Neural progenitor cell (in vitro differentiated cells): ENCODE results near the gene NPEPL1. TPM values are rescaled to one million over a fixed set of nuclear protein-coding genes. Genes with fewer than 3 reads are reported as not detected.

ENCODE experiments used
- DNase-seq: peaks from one replicate; pipeline ENCODE4 v3.0.0-alpha.2; 2016; ENCODE audit warnings: low spot score
- H2AFZ ChIP-seq: fragments of 200-600 bp; sonication (generic); replicated peaks from 2 replicates; pipeline ENCODE4 v1.6.1; 2016; ENCODE audit warnings: antibody characterized with exemption
- H3F3A ChIP-seq: fragments of 200-600 bp; sonication (generic); 2 replicates; pipeline ENCODE4 v1.6.1; 2016; ENCODE audit warnings: antibody characterized with exemption, low read depth
- H3K27ac ChIP-seq: fragments of 200-600 bp; sonication (generic); 2 replicates; pipeline ENCODE4 v1.5.1; 2016; ENCODE audit warnings: mild to moderate bottlenecking
- H3K27me3 ChIP-seq: fragments of 200-600 bp; sonication (generic); 2 replicates; pipeline ENCODE4 v1.6.1; 2016; ENCODE audit warnings: mild to moderate bottlenecking, moderate library complexity
- H3K36me3 ChIP-seq: fragments of 200-600 bp; sonication (generic); 2 replicates; pipeline ENCODE4 v1.5.1; 2016
- H3K4me1 ChIP-seq: fragments of 200-600 bp; sonication (generic); 2 replicates; pipeline ENCODE4 v1.6.1; 2016; ENCODE audit warnings: mixed run types
- H3K4me2 ChIP-seq: fragments of 200-600 bp; sonication (generic); 2 replicates; pipeline ENCODE4 v1.6.1; 2016
- H3K4me3 ChIP-seq: fragments of 200-600 bp; sonication (generic); 2 replicates; pipeline ENCODE4 v1.5.1; 2016
- H3K79me2 ChIP-seq: fragments of 200-600 bp; sonication (generic); 2 replicates; pipeline ENCODE4 v1.6.1; 2016; ENCODE audit warnings: low read depth
- H3K9ac ChIP-seq: fragments of 200-600 bp; sonication (generic); 2 replicates; pipeline ENCODE4 v1.6.1; 2016
- H3K9me3 ChIP-seq: fragments of 200-600 bp; sonication (generic); 2 replicates; pipeline ENCODE4 v1.5.1; 2016; ENCODE audit warnings: low read depth
- H4K20me1 ChIP-seq: fragments of 200-600 bp; sonication (generic); 2 replicates; pipeline ENCODE4 v1.6.1; 2016; ENCODE audit warnings: low read depth
- H3K27ac Mint-ChIP-seq: 3 replicates; pipeline ENCODE4 v1.8.0; 2021; ENCODE audit warnings: mixed read lengths
- H3K27me3 Mint-ChIP-seq: 2 replicates; pipeline ENCODE4 v1.8.0; 2022; ENCODE audit warnings: low read depth, mild to moderate bottlenecking, inconsistent platforms, moderate library complexity, mixed read lengths; ENCODE audit not compliant: insufficient read depth
- H3K36me3 Mint-ChIP-seq: 3 replicates; pipeline ENCODE4 v1.8.0; 2021; ENCODE audit warnings: mixed read lengths
- H3K4me1 Mint-ChIP-seq: 3 replicates; pipeline ENCODE4 v1.8.0; 2021; ENCODE audit warnings: mixed read lengths
- H3K4me3 Mint-ChIP-seq: 3 replicates; pipeline ENCODE4 v1.8.0; 2021; ENCODE audit warnings: mild to moderate bottlenecking, moderate library complexity, mixed read lengths
- H3K9me3 Mint-ChIP-seq: 3 replicates; pipeline ENCODE4 v1.8.0; 2020; ENCODE audit warnings: mixed read lengths
- EZH2 ChIP-seq: fragments of 200-600 bp; sonication (generic); IDR thresholded peaks from 2 replicates; pipeline ENCODE4 v1.6.1; 2017; ENCODE audit warnings: antibody characterized with exemption, mild to moderate bottlenecking, moderate library complexity
- EZH2phosphoT487 ChIP-seq: fragments of 200-600 bp; sonication (generic); IDR thresholded peaks from 2 replicates; pipeline ENCODE4 v1.6.1; 2017; ENCODE audit warnings: antibody characterized with exemption
- total RNA-seq: library from RNA; depleted of rRNA; stranded (reverse); fragments of >200 nt; gene quantifications from 2 replicates; pipeline ENCODE4 v1.2.3, GENCODE V29; 2015; ENCODE audit warnings: low replicate concordance
- TF ChIP-seq, protein P1 (sequence below): fragments of 200-600 bp; sonication (generic); IDR thresholded peaks from 2 replicates; pipeline ENCODE4 v1.5.1; 2017; ENCODE audit warnings: antibody characterized with exemption, mild to moderate bottlenecking

NPEPL1 gene
- total RNA-seq, 1 donor from 2014 or later, result 10.9 TPM

DNA sequence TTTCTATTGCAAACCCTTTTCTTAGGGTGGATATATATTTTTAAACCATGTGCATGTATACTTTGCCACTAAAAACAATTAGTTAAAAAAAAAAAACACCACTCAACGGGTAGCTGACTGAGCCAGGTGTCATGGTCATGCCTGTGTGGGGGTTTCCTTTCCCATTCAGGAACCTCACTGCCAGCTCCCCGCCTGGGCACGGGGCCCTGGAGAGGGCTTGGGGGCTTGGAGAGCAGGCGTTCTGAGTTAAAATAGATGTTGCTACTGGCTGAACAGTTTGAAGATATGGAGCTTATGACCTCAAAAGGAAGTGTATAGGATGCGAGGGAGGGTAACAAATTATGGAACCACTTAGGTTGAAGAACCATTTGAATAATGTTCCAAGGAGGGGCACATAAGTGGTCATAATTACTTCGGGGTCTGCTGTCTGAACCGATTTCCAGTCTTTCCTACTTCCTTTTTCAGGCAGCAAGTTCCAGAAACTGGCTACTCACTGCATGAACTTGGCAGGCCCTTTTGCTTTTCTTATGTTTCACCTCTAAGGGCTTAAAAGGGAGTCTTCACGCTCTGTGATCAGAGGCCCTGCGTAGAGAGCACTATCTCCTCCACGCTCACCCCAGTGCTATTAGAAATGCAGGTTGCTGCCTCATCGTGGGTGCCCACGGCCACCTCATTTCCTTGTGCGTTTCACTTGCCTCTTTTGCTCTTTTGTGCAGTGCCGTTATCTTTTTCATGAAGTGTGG lies 31.6 kb upstream of the NPEPL1 start:
- no peaks in the 10 kb centered on the region for H3K9me3 ChIP-seq
- Mint-ChIP-seq H3K27me3 (no peaks in the 10 kb centered on the region), H3K4me1 (peaks cover 30% of the 10 kb centered on the region), H3K36me3 (no peaks in the 10 kb centered on the region), H3K4me3 (no peak overlapping the region), H3K9me3 (no peaks in the 10 kb centered on the region), H3K27ac (no peak overlapping the region)
- peaks cover 100% of the 10 kb centered on the region for H3K79me2 ChIP-seq
- H2AFZ ChIP-seq, result no peak overlapping the region
- TF ChIP-seq EZH2phosphoT487, result no peak
- no peak for TF ChIP-seq EZH2
- TF ChIP-seq, protein P1, sequence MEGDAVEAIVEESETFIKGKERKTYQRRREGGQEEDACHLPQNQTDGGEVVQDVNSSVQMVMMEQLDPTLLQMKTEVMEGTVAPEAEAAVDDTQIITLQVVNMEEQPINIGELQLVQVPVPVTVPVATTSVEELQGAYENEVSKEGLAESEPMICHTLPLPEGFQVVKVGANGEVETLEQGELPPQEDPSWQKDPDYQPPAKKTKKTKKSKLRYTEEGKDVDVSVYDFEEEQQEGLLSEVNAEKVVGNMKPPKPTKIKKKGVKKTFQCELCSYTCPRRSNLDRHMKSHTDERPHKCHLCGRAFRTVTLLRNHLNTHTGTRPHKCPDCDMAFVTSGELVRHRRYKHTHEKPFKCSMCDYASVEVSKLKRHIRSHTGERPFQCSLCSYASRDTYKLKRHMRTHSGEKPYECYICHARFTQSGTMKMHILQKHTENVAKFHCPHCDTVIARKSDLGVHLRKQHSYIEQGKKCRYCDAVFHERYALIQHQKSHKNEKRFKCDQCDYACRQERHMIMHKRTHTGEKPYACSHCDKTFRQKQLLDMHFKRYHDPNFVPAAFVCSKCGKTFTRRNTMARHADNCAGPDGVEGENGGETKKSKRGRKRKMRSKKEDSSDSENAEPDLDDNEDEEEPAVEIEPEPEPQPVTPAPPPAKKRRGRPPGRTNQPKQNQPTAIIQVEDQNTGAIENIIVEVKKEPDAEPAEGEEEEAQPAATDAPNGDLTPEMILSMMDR, result no peak
- peaks cover 4% of the 10 kb centered on the region for H3F3A ChIP-seq
- peaks cover 31% of the 10 kb centered on the region for H3K4me1 ChIP-seq
- H3K9ac ChIP-seq, result no peak overlapping the region
- no peak for DNase-seq
- no peak overlapping the region for H3K4me2 ChIP-seq
- H4K20me1 ChIP-seq, result peaks cover 100% of the 10 kb centered on the region
- no peak overlapping the region for H3K27ac ChIP-seq
- H3K36me3 ChIP-seq, result no peaks in the 10 kb centered on the region
- no peak overlapping the region for H3K4me3 ChIP-seq
- no peaks in the 10 kb centered on the region for H3K27me3 ChIP-seq

DNA sequence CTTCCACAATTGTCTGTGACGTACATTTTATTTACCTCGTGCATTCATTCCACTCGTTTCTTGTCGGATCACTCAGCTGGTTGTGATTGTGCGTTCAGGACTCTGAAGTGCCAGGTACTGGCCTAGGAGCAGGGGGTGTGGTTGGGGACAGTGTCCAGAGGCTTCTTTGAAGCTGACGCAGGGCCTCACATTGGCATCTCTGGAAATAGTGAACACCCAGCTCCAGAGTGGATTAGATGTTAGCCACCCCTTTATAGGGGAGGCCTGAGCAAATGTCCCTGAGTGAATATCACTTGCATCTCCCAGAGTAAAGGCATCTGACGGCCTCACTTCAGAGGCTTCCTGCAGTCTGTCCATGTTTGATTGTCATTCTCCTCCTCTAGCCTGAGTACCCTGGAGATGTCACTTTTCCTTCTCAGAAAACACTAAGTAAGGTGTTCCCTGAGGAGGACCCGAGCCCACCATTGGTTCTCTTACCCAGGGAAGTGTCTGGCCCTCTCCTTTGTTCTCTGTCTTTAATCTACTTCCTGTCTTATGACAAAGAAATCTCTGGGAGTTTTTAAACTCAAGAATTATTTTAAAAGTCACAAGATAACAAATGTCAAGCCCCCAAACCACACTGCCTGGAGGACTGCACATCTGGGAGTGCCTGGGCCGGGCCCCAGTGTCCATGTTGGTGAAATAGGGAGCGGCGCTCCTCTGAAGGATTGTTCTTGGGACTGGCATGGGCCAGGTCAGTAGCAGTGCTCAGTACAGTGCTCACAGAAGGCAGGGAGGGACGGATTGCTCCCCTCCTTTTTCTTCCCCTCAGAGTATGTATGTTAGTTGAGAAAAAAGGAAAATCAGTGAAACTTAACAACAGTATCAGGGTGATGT lies 30.8 kb upstream of the NPEPL1 start:
- DNase-seq, result no peak
- H3K36me3 Mint-ChIP-seq, result peaks cover 1% of the 10 kb centered on the region
- no peak overlapping the region for H3K4me2 ChIP-seq
- H3K9ac ChIP-seq, result no peak overlapping the region
- no peak overlapping the region for H3K27ac Mint-ChIP-seq
- no peak overlapping the region for H3K4me3 ChIP-seq
- no peaks in the 10 kb centered on the region for H3K27me3 ChIP-seq
- H3K4me1 ChIP-seq, result peaks cover 26% of the 10 kb centered on the region
- peaks cover 5% of the 10 kb centered on the region for H3F3A ChIP-seq
- no peak overlapping the region for H3K4me3 Mint-ChIP-seq
- no peaks in the 10 kb centered on the region for H3K9me3 ChIP-seq
- peaks cover 98% of the 10 kb centered on the region for H4K20me1 ChIP-seq
- TF ChIP-seq, protein P1, result no peak
- TF ChIP-seq EZH2phosphoT487 (no peak), EZH2 (no peak)
- H3K27ac ChIP-seq, result no peak overlapping the region
- peaks cover 100% of the 10 kb centered on the region for H3K79me2 ChIP-seq
- H3K9me3 Mint-ChIP-seq, result no peaks in the 10 kb centered on the region
- H3K4me1 Mint-ChIP-seq, result peaks cover 23% of the 10 kb centered on the region
- no peaks in the 10 kb centered on the region for H3K27me3 Mint-ChIP-seq
- no peaks in the 10 kb centered on the region for H3K36me3 ChIP-seq
- H2AFZ ChIP-seq, result no peak overlapping the region

DNA sequence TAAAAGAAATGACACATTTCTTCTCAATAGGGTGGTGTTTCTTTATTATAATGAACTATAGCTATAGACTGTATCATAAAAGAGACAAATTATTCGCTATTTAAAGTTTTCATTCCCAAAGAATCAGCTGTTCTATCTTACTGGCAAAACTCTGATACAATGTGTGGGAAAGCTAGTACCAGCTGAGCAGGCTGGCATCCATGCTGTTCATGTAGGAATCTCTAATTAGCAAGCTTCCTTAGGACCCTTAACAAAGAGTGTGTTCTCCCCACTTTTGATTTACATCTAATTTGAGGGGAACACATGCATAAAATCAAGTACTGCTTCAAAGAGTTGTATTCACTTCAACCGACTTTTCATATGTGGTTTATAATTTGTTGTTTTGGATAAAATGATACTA lies 28.3 kb upstream of the NPEPL1 start:
- H3K27ac ChIP-seq, result no peak overlapping the region
- H4K20me1 ChIP-seq, result peaks cover 92% of the 10 kb centered on the region
- H3K79me2 ChIP-seq, result peaks cover 90% of the 10 kb centered on the region
- H3F3A ChIP-seq, result peaks cover 27% of the 10 kb centered on the region
- TF ChIP-seq, protein P1, result no peak
- TF ChIP-seq EZH2phosphoT487, result no peak
- TF ChIP-seq EZH2, result no peak
- H3K36me3 ChIP-seq, result no peaks in the 10 kb centered on the region
- no peak for DNase-seq
- H3K4me1 ChIP-seq, result peaks cover 9% of the 10 kb centered on the region
- no peak overlapping the region for H3K4me2 ChIP-seq
- Mint-ChIP-seq H3K4me3 (no peak overlapping the region), H3K36me3 (peaks cover 8% of the 10 kb centered on the region), H3K27me3 (no peaks in the 10 kb centered on the region), H3K9me3 (no peaks in the 10 kb centered on the region), H3K4me1 (peaks cover 13% of the 10 kb centered on the region), H3K27ac (no peak overlapping the region)
- no peak overlapping the region for H2AFZ ChIP-seq
- no peak overlapping the region for H3K4me3 ChIP-seq
- no peaks in the 10 kb centered on the region for H3K27me3 ChIP-seq
- H3K9ac ChIP-seq, result no peak overlapping the region
- H3K9me3 ChIP-seq, result no peaks in the 10 kb centered on the region
